GM21576 (cell line): Measurements from ENCODE around the gene ADRA1B.

ENCODE experiments used
- ATAC-seq: cut with Tn5 transposase; IDR thresholded peaks from one replicate; pipeline ENCODE4 v1.9.1; 2021; ENCODE audit warnings: mild to moderate bottlenecking, moderate library complexity; ENCODE audit not compliant: unreplicated experiment

Gene ADRA1B

DNA sequence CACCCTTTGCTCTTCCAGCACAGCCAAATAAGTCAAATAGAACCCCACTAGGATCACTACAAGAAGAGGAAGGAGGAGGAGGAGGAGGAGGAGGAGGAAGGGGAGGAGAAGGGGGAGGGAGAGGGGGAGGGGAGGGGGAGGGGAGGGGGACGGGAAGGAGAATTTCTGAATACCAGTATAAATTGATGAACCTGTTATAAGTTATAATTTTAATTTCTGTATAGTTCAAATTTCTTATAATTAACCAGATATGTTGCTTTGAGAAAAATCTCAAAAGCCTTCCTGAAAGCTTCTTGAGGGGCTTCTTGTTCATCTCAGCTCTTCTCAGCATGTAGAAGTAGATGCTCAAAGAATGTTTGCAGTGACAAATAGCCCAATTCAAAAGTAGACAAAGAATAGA is 15.0 kb upstream of the ADRA1B start:
- ATAC-seq = no peak

GRCh38 chr5:159901772-159902171 is 14.5 kb upstream of the ADRA1B start:
- ATAC-seq = no peak

GRCh38 chr5:159902444-159903121 is 13.7 kb upstream of the ADRA1B start:
- ATAC-seq = no peak

- no peak for ATAC-seq
These were observed 13.2 kb upstream of the ADRA1B start for GRCh38 chr5:159903131-159903530.

GRCh38 chr5:159904874-159905273 is 11.4 kb upstream of the ADRA1B start:
- ATAC-seq = no peak

DNA sequence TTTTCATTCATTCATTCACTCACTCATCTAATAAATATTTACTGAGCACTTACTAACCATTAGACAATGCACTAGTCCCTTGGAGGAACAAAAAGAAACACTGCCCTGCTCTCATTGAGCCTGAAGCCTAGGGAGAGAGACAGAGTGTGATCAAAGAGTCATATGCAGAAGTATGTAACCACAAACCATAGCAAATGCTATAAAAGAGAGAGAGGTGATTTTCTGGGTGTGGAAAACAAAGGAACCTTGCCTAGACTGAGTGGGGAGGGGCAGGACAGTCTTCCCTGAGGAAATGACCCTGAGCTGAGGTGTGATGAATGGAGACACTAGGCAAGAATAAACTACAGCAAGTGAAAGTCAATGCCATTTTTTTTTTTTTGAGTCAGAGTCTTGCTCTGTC is 10.8 kb upstream of the ADRA1B start:
- no peak for ATAC-seq

GRCh38 chr5:159906463-159906862 is 9.8 kb upstream of the ADRA1B start:
- ATAC-seq = no peak

GRCh38 chr5:159906943-159907342 is 9.3 kb upstream of the ADRA1B start:
- ATAC-seq = no peak

DNA sequence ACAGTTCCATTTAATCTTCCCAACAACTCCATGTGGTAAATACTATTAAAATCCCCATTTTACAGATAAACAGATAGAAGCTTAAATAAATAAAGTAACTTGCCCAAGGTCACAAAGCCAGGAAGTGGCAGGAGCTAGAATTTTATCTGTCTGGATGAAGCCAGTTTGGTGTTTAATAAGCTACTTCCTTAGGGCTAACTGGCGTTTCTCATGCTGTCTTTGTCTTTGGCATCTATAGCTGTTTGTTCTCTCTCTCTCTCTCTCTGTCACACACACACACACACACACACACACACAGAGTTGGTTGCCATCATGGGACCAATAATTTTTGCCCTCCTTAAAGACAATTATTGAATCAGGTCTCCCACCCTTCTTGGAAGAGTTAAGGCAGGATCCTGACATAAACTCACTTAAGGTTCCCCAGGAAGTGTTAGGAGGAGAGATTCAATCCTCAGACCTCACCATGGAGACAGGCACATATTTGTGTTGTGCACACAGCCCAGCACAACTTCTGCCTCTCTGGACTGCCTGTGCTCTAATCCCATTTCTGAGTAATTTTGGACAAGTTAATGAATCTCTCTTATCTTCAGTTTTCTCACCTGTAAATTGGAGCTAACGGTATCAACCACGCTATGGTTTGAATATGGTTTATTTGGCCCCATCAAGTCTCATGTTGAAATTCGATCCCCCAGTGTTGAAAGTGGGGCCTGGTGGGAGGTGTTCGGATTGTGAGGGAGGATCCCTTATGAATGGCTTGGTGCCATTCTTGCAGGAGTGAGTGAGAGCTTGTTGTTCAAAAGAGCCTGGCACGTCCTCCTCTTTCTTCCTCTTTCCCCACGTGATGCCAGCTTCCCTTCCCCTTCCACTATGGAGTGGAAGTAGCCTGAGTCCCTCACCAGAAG is 8.3 kb upstream of the ADRA1B start:
- ATAC-seq = no peak

- ATAC-seq = no peak
These were observed 7.7 kb upstream of the ADRA1B start for GRCh38 chr5:159908591-159908940.

DNA sequence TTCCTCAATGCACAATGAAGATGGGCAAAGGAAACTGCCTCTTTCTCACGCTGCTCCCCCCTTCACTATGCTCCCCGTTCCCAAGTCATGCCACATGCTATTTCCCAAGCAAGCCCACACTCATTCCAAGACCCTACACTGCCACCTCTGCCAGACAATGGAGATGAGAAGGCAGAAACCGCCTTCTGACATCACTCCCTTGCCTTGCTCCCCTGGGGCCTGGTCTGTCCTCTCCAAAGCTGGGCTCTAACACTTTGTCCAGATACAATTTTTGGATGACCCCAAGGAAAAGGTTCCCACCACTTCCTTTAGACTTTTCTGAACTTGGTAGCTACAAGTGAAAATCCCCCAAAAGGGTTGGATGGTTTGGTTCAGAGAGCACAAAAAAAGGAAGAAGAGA is 7.2 kb upstream of the ADRA1B start:
- no peak for ATAC-seq

DNA sequence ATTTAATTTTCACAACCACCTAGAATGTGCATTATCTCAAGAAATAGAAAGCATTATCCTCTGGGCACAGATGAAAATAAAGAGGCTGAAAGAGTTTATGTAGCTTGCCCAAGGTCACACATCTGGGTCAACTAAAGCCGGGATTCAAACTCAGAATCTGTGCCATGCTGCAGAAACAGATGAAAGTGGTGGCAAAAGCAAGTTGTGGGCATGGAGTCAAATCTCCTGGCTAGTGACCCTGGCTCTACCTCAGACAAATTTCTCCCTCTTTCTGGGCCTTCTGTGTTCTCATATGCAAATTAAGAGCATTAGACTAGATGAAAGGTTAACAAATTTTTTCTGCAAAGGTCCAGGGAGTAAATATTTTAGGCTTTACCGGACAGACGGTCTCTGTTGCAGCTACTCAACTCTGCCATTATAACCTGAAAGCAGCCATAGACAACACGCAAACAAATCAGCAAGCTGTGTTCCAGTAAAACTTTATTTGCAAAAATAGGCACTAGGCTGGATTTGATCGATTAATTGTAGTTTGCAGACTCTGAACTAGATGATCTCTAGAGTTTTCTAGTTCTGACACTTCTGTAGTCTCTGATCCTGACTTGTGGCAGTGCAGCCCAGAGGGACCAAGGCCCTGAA is 6.0 kb upstream of the ADRA1B start:
- ATAC-seq = no peak

GRCh38 chr5:159910843-159911229 is 5.4 kb upstream of the ADRA1B start:
- ATAC-seq = no peak

- ATAC-seq = no peak
These were observed 4.9 kb upstream of the ADRA1B start for GRCh38 chr5:159911349-159911748.

DNA sequence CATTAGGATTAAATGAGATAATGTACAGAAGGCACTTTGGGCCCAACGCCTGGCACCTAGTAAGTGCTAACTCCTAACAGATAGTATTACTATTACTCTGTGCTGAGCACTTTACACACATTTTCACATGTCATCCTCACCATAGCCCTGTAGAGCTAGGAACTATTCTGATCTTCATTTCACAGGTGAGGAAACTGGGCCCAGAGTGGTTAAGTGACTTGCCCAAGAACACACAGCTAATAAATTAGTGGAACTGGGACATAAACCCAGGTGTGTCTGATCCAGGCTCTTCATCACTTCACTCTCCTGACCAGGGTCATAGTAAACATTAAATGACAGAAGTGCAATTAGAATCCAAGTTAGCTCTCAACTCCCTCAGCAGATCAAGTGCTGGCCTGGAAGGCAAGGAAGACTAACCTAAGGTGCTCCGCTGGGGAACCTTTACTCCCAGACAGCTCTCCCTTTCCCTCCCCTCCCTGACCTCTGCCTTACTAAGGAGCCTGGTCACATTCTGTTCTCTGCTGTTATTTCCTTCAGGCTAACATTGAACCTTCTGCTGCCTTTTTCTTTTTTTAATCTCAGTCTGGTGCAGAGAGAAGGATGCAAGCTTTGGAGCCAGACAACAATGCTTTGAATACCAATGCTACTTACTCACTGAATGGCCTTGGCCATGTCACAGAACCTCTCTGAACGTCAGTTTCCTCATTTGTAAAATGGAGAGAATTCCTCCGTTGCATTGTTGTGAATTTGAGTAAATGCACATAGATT is 4.1 kb upstream of the ADRA1B start:
- ATAC-seq = no peak

DNA sequence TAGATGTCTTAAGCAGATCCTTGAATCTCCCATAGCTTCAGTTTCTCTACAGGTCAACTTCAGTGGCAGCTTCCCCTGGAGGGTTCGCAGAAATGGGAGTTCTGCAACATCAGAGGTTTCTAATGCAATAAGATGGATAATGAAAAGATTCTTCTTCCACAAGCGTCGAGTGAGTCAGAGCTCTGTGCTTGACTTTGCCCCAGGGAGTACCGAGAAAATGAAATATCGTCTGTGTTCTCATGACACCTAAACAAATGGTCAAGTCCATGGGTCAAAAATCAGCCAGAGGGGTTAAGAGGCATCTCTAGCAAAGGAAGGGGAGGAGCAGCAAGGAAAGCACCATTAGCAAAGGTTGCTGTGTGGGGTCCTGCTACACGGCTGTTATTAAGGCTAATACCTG is 3.2 kb upstream of the ADRA1B start:
- no peak for ATAC-seq

DNA sequence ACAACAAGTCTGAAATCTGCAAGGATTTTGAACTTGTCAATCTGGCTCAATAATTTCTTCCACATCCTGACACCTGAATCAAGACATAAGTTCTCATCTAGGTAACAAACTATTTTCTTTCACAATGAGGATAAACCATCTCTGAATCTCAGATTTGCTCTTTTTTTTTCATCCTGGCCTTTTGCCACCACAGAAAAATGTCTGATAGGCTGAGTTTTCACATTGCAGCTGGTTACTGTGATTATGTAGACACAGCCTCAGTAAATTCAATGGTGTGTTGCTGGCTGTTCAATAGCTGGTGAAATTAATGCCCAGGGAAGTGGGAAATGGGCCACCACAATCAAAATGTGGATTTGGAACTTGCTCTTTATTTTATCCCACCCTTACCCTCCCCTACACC is 2.8 kb upstream of the ADRA1B start:
- ATAC-seq = no peak

DNA sequence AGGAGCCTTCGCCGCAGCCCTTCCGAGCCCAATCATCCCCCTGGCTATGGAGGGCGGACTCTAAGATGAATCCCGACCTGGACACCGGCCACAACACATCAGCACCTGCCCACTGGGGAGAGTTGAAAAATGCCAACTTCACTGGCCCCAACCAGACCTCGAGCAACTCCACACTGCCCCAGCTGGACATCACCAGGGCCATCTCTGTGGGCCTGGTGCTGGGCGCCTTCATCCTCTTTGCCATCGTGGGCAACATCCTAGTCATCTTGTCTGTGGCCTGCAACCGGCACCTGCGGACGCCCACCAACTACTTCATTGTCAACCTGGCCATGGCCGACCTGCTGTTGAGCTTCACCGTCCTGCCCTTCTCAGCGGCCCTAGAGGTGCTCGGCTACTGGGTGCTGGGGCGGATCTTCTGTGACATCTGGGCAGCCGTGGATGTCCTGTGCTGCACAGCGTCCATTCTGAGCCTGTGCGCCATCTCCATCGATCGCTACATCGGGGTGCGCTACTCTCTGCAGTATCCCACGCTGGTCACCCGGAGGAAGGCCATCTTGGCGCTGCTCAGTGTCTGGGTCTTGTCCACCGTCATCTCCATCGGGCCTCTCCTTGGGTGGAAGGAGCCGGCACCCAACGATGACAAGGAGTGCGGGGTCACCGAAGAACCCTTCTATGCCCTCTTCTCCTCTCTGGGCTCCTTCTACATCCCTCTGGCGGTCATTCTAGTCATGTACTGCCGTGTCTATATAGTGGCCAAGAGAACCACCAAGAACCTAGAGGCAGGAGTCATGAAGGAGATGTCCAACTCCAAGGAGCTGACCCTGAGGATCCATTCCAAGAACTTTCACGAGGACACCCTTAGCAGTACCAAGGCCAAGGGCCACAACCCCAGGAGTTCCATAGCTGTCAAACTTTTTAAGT is 819 bp downstream of the ADRA1B start:
- ATAC-seq = no peak

GRCh38 chr5:159917994-159918393 is 1.7 kb downstream of the ADRA1B start:
- no peak for ATAC-seq

GRCh38 chr5:159921721-159922120 is 5.4 kb downstream of the ADRA1B start:
- no peak for ATAC-seq
